Measurements from ENCODE around the gene ADAMTS3.

Gene ADAMTS3

GRCh38 chr4:72391281-72391680 is 177.7 kb downstream of the ADAMTS3 start:
- Histone ChIP-seq H3K4me3 (IDR thresholded peaks at IDR 0.05; ENCODE audit: insufficient read depth, low read depth, low read length) (no peak overlapping the region), H3K9ac (no peak overlapping the region), H3K4me1 (ENCODE audit: low read depth, poor library complexity, severe bottlenecking) (no peaks in the 10 kb centered on the region), H3K36me3 (ENCODE audit: insufficient read depth) (no peaks in the 10 kb centered on the region), H4K20me1 (ENCODE audit: insufficient read depth) (no peaks in the 10 kb centered on the region), H3K27me3 (ENCODE audit: insufficient read depth, low read depth) (no peaks in the 10 kb centered on the region), H3K27ac (no peak overlapping the region), H3K4me2 (no peak overlapping the region), H2AFZ (ENCODE audit: low read depth) (no peak overlapping the region), H3K79me2 (ENCODE audit: insufficient read depth, low read depth) (no peaks in the 10 kb centered on the region)
- TF ChIP-seq CTCF (conservative IDR thresholded peaks at IDR 0.05; ENCODE audit: low read depth, low read length): no peak

- Histone ChIP-seq H2AFZ (ENCODE audit: low read depth) (no peak overlapping the region), H3K4me3 (IDR thresholded peaks at IDR 0.05; ENCODE audit: insufficient read depth, low read depth, low read length) (no peak overlapping the region), H3K79me2 (ENCODE audit: insufficient read depth, low read depth) (no peaks in the 10 kb centered on the region), H3K4me2 (no peak overlapping the region), H3K4me1 (ENCODE audit: low read depth, poor library complexity, severe bottlenecking) (no peaks in the 10 kb centered on the region), H3K9ac (no peak overlapping the region), H4K20me1 (ENCODE audit: insufficient read depth) (no peaks in the 10 kb centered on the region), H3K27me3 (ENCODE audit: insufficient read depth, low read depth) (no peaks in the 10 kb centered on the region), H3K27ac (no peak overlapping the region), H3K36me3 (ENCODE audit: insufficient read depth) (no peaks in the 10 kb centered on the region)
- TF ChIP-seq CTCF (conservative IDR thresholded peaks at IDR 0.05; ENCODE audit: low read depth, low read length): no peak
Observed at GRCh38 chr4:72390409-72390808, 178.6 kb downstream of the ADAMTS3 start.

- H3K79me2 ChIP-seq (ENCODE audit: insufficient read depth, low read depth): no peaks in the 10 kb centered on the region
Observed at GRCh38 chr4:72388521-72388920, 180.5 kb downstream of the ADAMTS3 start.

GRCh38 chr4:72387959-72388358 is 181.1 kb downstream of the ADAMTS3 start:
- Histone ChIP-seq H4K20me1 (ENCODE audit: insufficient read depth) (no peaks in the 10 kb centered on the region), H3K27me3 (ENCODE audit: insufficient read depth, low read depth) (no peaks in the 10 kb centered on the region), H3K36me3 (ENCODE audit: insufficient read depth) (no peaks in the 10 kb centered on the region), H3K27ac (no peak overlapping the region), H3K4me3 (IDR thresholded peaks at IDR 0.05; ENCODE audit: insufficient read depth, low read depth, low read length) (no peak overlapping the region), H3K79me2 (ENCODE audit: insufficient read depth, low read depth) (no peaks in the 10 kb centered on the region), H2AFZ (ENCODE audit: low read depth) (no peak overlapping the region), H3K9ac (no peak overlapping the region), H3K4me2 (no peak overlapping the region), H3K4me1 (ENCODE audit: low read depth, poor library complexity, severe bottlenecking) (no peaks in the 10 kb centered on the region)
- no peak for TF ChIP-seq CTCF (conservative IDR thresholded peaks at IDR 0.05; ENCODE audit: low read depth, low read length)

More at GRCh38 chr4:72388521-72388920, 180.5 kb downstream of the ADAMTS3 start:
- no peaks in the 10 kb centered on the region for H3K4me1 ChIP-seq (ENCODE audit: low read depth, poor library complexity, severe bottlenecking)
- H3K4me3 ChIP-seq (IDR thresholded peaks at IDR 0.05; ENCODE audit: insufficient read depth, low read depth, low read length): no peak overlapping the region
- H2AFZ ChIP-seq (ENCODE audit: low read depth): no peak overlapping the region
- H3K4me2 ChIP-seq: no peak overlapping the region
- no peaks in the 10 kb centered on the region for H4K20me1 ChIP-seq (ENCODE audit: insufficient read depth)
- H3K9ac ChIP-seq: no peak overlapping the region
- H3K27me3 ChIP-seq (ENCODE audit: insufficient read depth, low read depth): no peaks in the 10 kb centered on the region
- no peak for TF ChIP-seq CTCF (conservative IDR thresholded peaks at IDR 0.05; ENCODE audit: low read depth, low read length)
- no peaks in the 10 kb centered on the region for H3K36me3 ChIP-seq (ENCODE audit: insufficient read depth)
- no peak overlapping the region for H3K27ac ChIP-seq
